A673 (cell line): ENCODE measurements around the gene CIITA. TPM values are rescaled to one million over a fixed set of nuclear protein-coding genes. Genes with fewer than 3 reads are reported as not detected.

ENCODE experiments used
- BruUV-seq: library from RNA; stranded (reverse); fragments of 400-500 nt; replicated peaks from 2 replicates; lab custom pipeline; 2021; lab: Mats Ljungman, UMichigan
- CTCF ChIA-PET: fragments of 300-600 bp; sonication (Branson Sonifier 250); formaldehyde crosslinking; loops from one replicate; lab custom pipeline; 2022; ENCODE audit warnings: antibody characterized with exemption; lab: Charles Lee
- POLR2A ChIA-PET: fragments of 300-600 bp; sonication (Branson Sonifier 250); formaldehyde crosslinking; loops from one replicate; lab custom pipeline; 2022; ENCODE audit warnings: antibody characterized with exemption; ENCODE audit not compliant: low non-redundant PET; lab: Charles Lee
- DNase-seq: peaks from one replicate; pipeline ENCODE4 v3.0.0-alpha.2; 2015; ENCODE audit warnings: low spot score
- H3K27ac ChIP-seq: fragments of 200-600 bp; sonication (generic); 2 replicates; pipeline ENCODE4 v1.5.1; 2016; ENCODE audit warnings: mixed run types, low read depth, mild to moderate bottlenecking, mixed read lengths, antibody characterized with exemption, low read length; ENCODE audit not compliant: poor library complexity, severe bottlenecking
- H3K27me3 ChIP-seq: fragments of 200-600 bp; sonication (generic); replicated peaks from 2 replicates; pipeline ENCODE4 v1.6.1; 2017; ENCODE audit warnings: mixed run types, low read depth, mild to moderate bottlenecking, mixed read lengths, antibody characterized with exemption, low read length; ENCODE audit not compliant: insufficient read depth, poor library complexity
- H3K36me3 ChIP-seq: fragments of 200-600 bp; sonication (generic); 2 replicates; pipeline ENCODE4 v1.6.1; 2016; ENCODE audit warnings: mixed run types, mild to moderate bottlenecking, mixed read lengths, antibody characterized with exemption, low read length; ENCODE audit not compliant: insufficient read depth, poor library complexity, severe bottlenecking
- H3K4me1 ChIP-seq: fragments of 200-600 bp; sonication (generic); 2 replicates; pipeline ENCODE4 v1.6.1; 2017; ENCODE audit warnings: mixed run types, mild to moderate bottlenecking, mixed read lengths, antibody characterized with exemption, low read length; ENCODE audit not compliant: insufficient read depth, poor library complexity, severe bottlenecking
- H3K4me3 ChIP-seq: fragments of 200-600 bp; sonication (generic); 2 replicates; pipeline ENCODE4 v1.5.1; 2016; ENCODE audit warnings: low read depth, mixed run types, mild to moderate bottlenecking, mixed read lengths, low read length; ENCODE audit not compliant: poor library complexity, severe bottlenecking
- H3K9me3 ChIP-seq: fragments of 200-600 bp; sonication (generic); 2 replicates; pipeline ENCODE4 v1.6.1; 2016; ENCODE audit warnings: mixed run types, low read depth, mild to moderate bottlenecking, mixed read lengths, antibody characterized with exemption, low read length; ENCODE audit not compliant: poor library complexity, severe bottlenecking
- CTCF ChIP-seq: fragments of 300-800, 200-600 bp; sonication (generic); conservative IDR thresholded peaks from 2 replicates; pipeline ENCODE4 v1.5.1; 2017; ENCODE audit warnings: low read depth, mild to moderate bottlenecking, antibody characterized with exemption, low read length, moderate library complexity, mixed read lengths
- EZH2 ChIP-seq: fragments of 200-600 bp; sonication (generic); IDR thresholded peaks from 2 replicates; pipeline ENCODE4 v1.6.1; 2017; ENCODE audit warnings: borderline replicate concordance, low read depth, mild to moderate bottlenecking, mixed read lengths, antibody characterized with exemption, low read length; ENCODE audit not compliant: poor library complexity, severe bottlenecking
- intact Hi-C: fragments of 100-400 bp; cut with micrococcal nuclease; formaldehyde crosslinking; loops from one replicate; pipeline ENCODE4 v1.10.0; 2022; ENCODE audit not compliant: unreplicated experiment
- total RNA-seq: library from RNA; stranded (reverse); gene quantifications from 2 replicates; pipeline ENCODE4 v1.2.3, GENCODE V29; 2021

The CIITA gene
- total RNA-seq, 1 experiment from 2014 or later: not detected

GRCh38 chr16:10870808-10871156 is 6.2 kb upstream of the CIITA start:
- POLR2A ChIA-PET: no interaction called here
- TF ChIP-seq EZH2 (no peak), CTCF (no peak)
- CTCF ChIA-PET: no interaction called here
- Histone ChIP-seq H3K4me3 (no peak overlapping the region), H3K9me3 (no peaks in the 10 kb centered on the region), H3K27ac (no peak overlapping the region), H3K36me3 (no peaks in the 10 kb centered on the region), H3K27me3 (peaks cover 41% of the 10 kb centered on the region), H3K4me1 (no peaks in the 10 kb centered on the region)
- BruUV-seq: no TSS peak
- intact Hi-C loops: no loop called here
- no peak for DNase-seq

GRCh38 chr16:10871157-10871991 is 5.6 kb upstream of the CIITA start:
- ChIA-PET POLR2A (no interaction called here), CTCF (no interaction called here)
- BruUV-seq: no TSS peak

GRCh38 chr16:10876315-10876714 is 687 bp upstream of the CIITA start:
- TF ChIP-seq EZH2 (no peak), CTCF (no peak)
- H3K4me1 ChIP-seq: no peaks in the 10 kb centered on the region
- intact Hi-C loops: no loop called here
- H3K27ac ChIP-seq: no peak overlapping the region
- ChIA-PET CTCF (no interaction called here), POLR2A (no interaction called here)
- H3K36me3 ChIP-seq: no peaks in the 10 kb centered on the region
- no peak overlapping the region for H3K4me3 ChIP-seq
- BruUV-seq: no TSS peak
- no peaks in the 10 kb centered on the region for H3K9me3 ChIP-seq
- DNase-seq: no peak
- peaks cover 93% of the 10 kb centered on the region for H3K27me3 ChIP-seq

More at GRCh38 chr16:10871157-10871991, 5.6 kb upstream of the CIITA start:
- no peak overlapping the region for H3K4me3 ChIP-seq
- no peaks in the 10 kb centered on the region for H3K4me1 ChIP-seq
- DNase-seq: no peak
- peaks cover 45% of the 10 kb centered on the region for H3K27me3 ChIP-seq
- H3K9me3 ChIP-seq: no peaks in the 10 kb centered on the region
- H3K27ac ChIP-seq: no peak overlapping the region
- no peak for TF ChIP-seq EZH2
- no peak for TF ChIP-seq CTCF
- H3K36me3 ChIP-seq: no peaks in the 10 kb centered on the region
- intact Hi-C loops: no loop called here
